HG02588 (cell line): ENCODE results near the gene MRPL44.

Experiments used
- ATAC-seq: cut with Tn5 transposase; IDR thresholded peaks from one replicate; pipeline ENCODE4 v1.9.1; 2021; ENCODE audit warnings: mild to moderate bottlenecking, moderate library complexity; ENCODE audit not compliant: unreplicated experiment

The MRPL44 gene

GRCh38 chr2:223969856-223970255, 12.6 kb downstream of the MRPL44 start:
- no peak for ATAC-seq

- no peak for ATAC-seq
Observed at GRCh38 chr2:223970343-223971128, 13.3 kb downstream of the MRPL44 start.

DNA sequence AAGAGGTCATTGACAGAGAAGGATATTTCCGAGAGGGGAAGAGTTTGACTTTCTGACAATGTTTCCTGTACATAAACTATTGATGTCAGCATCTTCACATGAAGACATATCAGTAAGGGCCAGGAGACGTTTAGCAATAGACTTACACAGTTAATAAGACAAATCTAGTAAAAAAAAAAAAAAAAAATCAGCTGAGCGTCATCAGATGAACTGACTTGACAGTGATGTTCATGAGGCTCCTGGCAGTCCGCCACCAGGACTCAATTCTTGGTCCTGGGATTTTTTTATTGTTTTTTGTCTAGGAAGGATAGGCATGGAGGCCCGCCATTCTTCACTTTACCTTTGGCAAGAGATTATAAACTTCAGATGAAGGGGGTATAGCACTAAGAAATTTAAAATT, 14.5 kb downstream of the MRPL44 start:
- ATAC-seq: no peak

GRCh38 chr2:223972656-223973102, 15.4 kb downstream of the MRPL44 start:
- no peak for ATAC-seq

DNA sequence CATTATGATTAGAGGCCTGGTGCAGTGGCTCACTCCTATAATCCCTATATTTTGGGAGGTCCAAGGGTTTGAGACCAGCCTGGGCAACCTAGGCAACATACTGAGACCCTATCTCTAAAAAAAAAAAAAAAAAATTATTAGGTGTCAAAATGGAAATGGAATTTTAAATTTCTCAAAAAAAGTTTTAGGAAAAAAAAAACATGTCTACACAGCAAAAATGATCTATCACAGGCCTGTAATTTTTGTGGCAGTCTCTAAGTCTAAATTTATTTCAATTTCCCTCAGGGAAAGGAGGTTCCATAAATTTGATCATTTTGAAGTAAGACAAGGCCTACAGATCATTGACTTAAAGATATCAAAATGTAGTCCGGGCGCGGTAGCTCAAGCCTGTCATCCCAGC, 16.3 kb downstream of the MRPL44 start:
- no peak for ATAC-seq

- no peak for ATAC-seq
Observed at GRCh38 chr2:223976635-223977226, 19.5 kb downstream of the MRPL44 start.

DNA sequence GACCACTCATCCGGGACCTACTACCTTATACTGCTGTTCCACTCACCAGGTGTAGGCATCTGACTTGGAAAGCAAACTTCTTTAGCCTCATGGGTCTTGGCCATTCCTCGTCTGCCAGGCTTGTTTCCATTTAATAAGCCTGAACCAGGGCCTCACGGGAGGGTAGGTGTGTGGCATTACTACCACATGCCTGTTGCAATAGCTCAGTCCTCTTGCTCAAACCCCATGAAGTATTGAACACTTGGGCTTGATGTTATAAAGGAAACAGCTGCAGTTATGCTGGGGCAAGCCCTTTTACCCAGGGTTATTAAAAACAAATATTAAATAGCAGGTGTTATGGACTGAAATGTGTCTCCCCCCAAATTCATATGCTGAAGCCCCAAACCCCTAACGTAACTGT, 21.2 kb downstream of the MRPL44 start:
- no peak for ATAC-seq

DNA sequence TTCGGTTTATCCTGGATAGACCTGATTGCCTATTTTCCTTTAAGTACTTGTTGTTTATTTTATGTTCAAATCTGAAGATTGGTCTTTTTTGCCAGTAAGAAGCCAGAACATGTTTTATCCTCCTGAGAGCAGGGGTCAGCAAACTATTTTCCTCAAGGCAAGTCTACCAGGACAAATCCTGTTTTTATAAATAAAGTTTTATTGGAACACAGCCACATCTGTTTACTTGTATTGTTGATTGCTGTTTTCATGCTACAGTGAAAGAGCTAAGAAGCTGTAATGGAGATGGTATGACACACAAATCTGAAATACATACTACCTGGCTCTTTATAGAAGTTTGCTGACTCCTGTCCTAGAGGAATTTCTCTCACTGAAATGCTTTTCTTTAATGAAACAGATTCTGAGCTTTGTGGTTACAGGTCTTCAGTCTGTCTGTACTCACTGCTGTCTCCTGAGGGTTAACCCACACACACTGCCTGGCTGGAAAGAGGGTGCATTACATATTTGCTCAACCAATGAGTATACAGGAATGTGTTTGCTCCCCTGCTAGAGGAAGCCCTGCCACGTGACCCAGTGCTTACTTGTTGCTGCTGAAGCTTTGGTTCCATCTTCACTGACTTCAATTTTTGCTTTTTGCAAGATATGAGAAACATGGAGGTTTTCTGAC, 22.6 kb downstream of the MRPL44 start:
- no peak for ATAC-seq

DNA sequence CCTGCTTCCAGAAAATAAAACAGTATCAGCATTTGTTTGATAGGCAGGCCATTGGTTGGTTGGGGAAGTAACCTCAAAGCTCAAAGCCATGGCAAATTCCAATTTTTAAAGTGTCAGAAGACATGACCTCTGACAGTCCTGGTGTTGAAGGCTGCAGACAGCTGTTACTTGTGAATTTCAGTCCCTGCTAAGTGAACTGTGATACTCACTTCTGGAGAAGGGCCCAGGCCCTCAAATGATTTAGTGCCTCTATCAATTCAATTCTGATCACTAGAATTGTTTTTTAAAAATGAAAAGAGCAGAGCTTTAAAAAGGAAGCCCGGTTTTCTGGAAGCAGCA, 23.1 kb downstream of the MRPL44 start:
- no peak for ATAC-seq

DNA sequence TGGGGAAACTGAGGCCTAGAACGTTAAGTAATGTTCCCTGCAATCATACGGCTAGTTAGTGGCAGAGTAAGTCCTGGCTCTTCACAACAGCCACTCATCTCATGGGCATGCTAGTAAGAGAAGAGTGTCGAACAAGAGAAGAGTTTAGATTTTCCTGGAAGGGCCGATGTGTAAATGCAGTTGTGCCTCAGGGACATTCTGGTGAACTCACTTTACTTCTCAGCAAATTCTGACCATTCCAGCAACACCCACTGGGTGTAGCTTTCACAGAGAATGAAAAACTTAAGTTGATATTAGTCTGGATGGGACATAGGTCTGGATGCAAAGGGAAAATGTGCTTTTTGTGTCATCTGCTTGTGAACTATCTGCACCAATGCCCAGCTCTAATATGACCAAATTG, 23.5 kb downstream of the MRPL44 start:
- ATAC-seq: no peak

DNA sequence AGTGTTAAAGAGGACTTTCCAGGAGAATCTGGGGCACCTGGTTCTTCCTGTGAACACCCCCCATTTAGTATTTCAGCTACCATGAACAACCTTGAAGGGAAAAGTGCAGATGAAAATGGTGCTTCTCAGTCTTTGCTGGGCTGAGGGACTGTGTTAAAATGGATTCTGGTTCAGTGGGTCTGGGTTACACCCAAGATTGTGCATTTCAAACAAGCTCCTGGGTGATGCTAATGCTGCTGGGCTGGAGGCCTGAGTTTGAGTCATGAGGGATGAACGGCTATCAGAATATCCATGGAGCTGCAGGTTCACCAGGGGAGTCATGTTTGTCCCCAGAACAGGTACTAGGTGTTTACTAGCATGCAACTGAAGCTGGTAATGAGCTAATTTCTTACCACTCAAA, 24.0 kb downstream of the MRPL44 start:
- no peak for ATAC-seq

DNA sequence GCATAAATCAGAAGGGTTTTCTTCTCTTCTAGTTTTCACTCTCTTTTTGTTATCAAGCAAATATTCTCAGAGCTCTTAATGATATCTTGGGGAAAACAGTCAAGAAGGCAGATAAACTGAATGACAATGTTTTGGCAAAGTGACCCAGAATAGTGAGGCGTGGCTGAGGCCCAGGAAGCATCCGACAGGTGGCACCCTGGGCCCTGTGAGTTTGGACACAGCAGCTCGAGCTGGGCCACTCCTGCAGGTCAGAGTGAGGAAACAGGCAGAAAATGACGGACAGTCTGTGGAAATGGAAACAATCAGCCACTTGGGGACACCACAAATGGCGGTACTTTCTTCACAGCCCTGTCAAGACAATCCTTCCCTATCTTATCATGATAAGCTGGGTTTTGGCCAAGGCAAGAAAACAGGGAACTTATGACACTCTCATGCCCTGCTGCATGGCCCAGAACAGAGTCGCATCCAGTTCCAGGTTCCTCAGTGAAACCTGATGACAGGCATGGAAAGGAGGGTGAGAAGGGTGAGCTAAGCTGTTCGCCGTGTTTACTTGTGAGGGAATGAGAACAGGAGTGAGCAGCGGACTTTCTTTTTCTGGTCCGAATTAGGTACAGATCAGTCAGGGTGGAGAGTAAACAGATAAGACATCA, 32.1 kb downstream of the MRPL44 start:
- ATAC-seq: no peak

GRCh38 chr2:223989856-223990232, 32.6 kb downstream of the MRPL44 start:
- ATAC-seq: no peak

GRCh38 chr2:223991611-223992010, 34.3 kb downstream of the MRPL44 start:
- ATAC-seq: no peak

- peak; percentile 62 for ATAC-seq
Observed at GRCh38 chr2:223993634-223994232, 36.5 kb downstream of the MRPL44 start.

DNA sequence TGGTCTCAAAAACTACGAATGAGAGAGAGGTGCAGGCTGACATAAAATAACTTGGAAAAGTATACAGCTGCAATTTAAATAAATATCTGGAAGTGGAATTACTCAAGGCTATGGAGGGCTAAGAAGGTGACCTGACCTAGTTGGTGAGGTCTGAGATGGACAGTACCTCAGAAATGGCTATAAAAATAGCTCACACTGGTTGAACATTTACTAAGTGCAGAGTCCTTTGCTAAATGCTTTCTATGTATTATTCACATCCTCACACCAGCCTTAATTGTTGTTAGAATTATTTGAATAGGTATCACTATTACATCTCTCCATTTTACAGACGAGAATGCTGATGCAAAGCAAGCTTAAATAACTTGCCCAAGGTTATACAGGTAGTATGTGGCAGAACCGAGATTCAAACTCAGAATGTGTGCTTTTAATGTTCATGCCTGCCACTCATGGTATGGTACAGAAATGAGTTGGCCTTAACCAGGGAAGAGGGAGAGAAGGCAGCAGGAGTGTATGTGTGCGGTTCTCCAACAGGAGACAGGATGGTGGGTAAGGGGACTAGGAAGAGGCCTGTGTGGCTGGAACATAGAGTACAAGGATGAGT, 37.4 kb downstream of the MRPL44 start:
- no peak for ATAC-seq

GRCh38 chr2:223995569-223995968, 38.3 kb downstream of the MRPL44 start:
- no peak for ATAC-seq

DNA sequence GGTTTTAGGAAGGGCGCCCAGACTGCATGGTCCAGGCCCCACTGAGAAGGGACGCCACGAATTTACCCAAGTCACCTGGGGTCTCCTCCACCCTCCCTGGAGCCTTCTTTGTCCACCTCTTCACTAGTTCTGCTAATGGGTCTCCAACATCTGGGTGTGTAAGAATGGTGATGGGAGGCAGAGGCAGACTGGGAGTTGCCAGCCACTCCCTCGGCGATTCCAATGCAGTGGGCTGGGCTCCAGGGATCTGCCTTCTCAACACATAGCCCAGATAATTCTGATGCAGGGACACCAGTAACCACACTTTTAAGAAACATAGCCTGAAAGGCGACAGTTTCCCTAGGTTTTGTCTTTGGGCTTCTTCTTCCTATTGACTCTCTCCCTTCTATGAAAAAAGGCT, 39.1 kb downstream of the MRPL44 start:
- no peak for ATAC-seq

DNA sequence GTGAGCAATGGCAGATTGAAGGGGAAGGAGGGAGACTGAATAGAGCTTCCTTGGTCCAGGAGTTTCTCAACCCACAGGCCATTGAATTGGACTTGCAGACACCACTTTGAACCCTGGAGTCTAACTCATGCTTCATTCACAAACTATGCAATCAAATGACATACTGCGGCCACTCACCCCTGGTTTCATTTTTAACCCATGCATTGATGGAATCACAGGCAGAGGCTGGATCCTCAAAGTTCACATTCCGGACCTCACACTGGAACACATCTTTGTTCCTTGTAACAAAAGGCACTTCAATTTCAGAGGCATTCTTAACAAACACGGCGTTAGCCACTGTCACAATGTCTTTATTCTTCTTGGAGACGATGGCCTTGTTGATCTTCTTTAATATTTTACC, 40.7 kb downstream of the MRPL44 start:
- ATAC-seq: no peak

DNA sequence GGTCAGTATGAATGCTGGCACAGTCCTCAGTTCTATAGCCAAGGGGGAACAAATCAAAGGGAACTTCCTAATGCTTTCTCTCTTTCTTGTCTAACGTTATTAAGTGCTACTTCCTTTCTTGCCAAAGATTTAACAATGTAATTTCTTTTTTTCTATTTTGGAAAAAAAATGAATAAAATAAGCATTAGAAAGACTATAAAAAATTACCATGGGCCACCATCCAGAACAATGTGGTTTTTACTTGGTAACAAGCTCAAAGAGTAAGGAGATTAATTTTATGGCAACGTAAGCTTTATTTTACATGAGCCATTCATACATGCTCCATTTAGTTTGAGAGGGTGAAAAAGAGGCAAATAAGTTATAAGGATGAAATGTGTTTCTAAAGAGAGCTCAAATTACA, 41.7 kb downstream of the MRPL44 start:
- ATAC-seq: no peak

DNA sequence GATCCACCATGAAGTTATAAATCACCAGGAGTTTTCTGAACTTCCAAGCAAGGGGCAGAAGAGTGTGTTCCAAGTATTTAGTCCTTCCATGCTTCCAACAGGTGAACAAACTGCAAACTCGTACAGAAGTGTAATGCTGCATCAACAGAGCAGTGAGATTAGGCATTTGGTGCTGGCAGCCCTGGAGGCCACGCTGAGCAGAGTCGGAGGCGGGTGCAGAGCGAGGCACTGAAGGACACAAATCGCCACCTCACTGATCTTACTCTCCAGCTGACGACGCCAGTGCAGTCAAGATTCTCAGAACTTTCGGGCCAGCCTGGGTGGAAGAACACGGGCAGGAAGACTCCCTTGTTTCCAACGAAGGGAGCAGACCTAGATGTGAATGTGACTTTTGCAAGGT, 42.6 kb downstream of the MRPL44 start:
- no peak for ATAC-seq
